Measurements from ENCODE around the gene SLC41A1.
"Not testable (repeated sequence)": the region's sequence is repeated elsewhere in the genome, so short reads cannot be mapped to it uniquely, and the experiment has no call there.

SLC41A1 gene

GRCh38 chr1:205812878-205813754, at the start of gene SLC41A1:
SLC41A1 (minus strand) TSS chr1:205813198; CDS start chr1:205810441, 2,757 bp downstream.
- DNase-seq (ENCODE audit: low read depth), result peak; percentile 76

GRCh38 chr1:205861540-205861939, 48.5 kb upstream of the SLC41A1 start:
- no peak for DNase-seq (ENCODE audit: low read depth)

- DNase-seq (ENCODE audit: low read depth), result no peak
Measured at GRCh38 chr1:205858141-205858961, 45.4 kb upstream of the SLC41A1 start.

GRCh38 chr1:205857501-205857900, 44.5 kb upstream of the SLC41A1 start:
- not testable (repeated sequence) for DNase-seq (ENCODE audit: low read depth)

GRCh38 chr1:205856433-205856832, 43.4 kb upstream of the SLC41A1 start:
- DNase-seq (ENCODE audit: low read depth), result no peak

GRCh38 chr1:205852969-205853368, 40.0 kb upstream of the SLC41A1 start:
- DNase-seq (ENCODE audit: low read depth), result no peak

GRCh38 chr1:205851993-205852392, 39.0 kb upstream of the SLC41A1 start:
- no peak for DNase-seq (ENCODE audit: low read depth)

- DNase-seq (ENCODE audit: low read depth), result no peak
Measured at GRCh38 chr1:205849619-205850355, 36.8 kb upstream of the SLC41A1 start, which contains the start of gene PM20D1. PM20D1 (minus strand) TSS chr1:205850132; CDS start chr1:205850072, 60 bp downstream.

- DNase-seq (ENCODE audit: low read depth), result no peak
Measured at GRCh38 chr1:205843036-205843859, 30.2 kb upstream of the SLC41A1 start.

- no peak for DNase-seq (ENCODE audit: low read depth)
Measured at GRCh38 chr1:205842229-205842628, 29.2 kb upstream of the SLC41A1 start.

GRCh38 chr1:205840146-205840923, 27.3 kb upstream of the SLC41A1 start:
- no peak for DNase-seq (ENCODE audit: low read depth)

GRCh38 chr1:205837382-205837970, 24.5 kb upstream of the SLC41A1 start:
- DNase-seq (ENCODE audit: low read depth), result no peak

GRCh38 chr1:205834751-205835150, 21.8 kb upstream of the SLC41A1 start:
- no peak for DNase-seq (ENCODE audit: low read depth)

- no peak for DNase-seq (ENCODE audit: low read depth)
Measured at GRCh38 chr1:205832326-205832751, 19.3 kb upstream of the SLC41A1 start.

- DNase-seq (ENCODE audit: low read depth), result no peak
Measured at GRCh38 chr1:205827623-205828022, 14.6 kb upstream of the SLC41A1 start.

GRCh38 chr1:205826995-205827394, 14.0 kb upstream of the SLC41A1 start:
- DNase-seq (ENCODE audit: low read depth), result no peak

- DNase-seq (ENCODE audit: low read depth), result no peak
Measured at GRCh38 chr1:205826016-205826806, 13.2 kb upstream of the SLC41A1 start.

GRCh38 chr1:205824180-205824579, 11.2 kb upstream of the SLC41A1 start:
- DNase-seq (ENCODE audit: low read depth), result no peak

- not testable (repeated sequence) for DNase-seq (ENCODE audit: low read depth)
Measured at GRCh38 chr1:205823260-205823659, 10.3 kb upstream of the SLC41A1 start.
